Measurements from ENCODE around the gene MLLT10.

DNA sequence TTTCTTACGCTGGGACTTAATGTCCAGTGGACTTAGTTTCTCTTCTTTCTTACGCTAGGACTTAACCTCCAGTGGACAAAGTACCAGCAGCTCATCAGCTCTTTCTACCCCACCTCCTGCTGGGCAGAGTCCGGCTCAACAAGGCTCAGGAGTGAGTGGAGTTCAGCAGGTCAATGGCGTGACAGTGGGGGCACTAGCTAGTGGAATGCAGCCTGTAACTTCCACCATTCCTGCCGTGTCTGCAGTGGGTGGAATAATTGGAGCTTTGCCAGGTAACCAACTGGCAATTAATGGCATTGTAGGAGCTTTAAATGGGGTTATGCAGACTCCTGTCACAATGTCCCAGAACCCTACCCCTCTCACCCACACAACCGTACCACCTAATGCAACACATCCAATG lies 199.7 kb downstream of the MLLT10 start:
- TF ChIP-seq POLR2AphosphoS5 (IDR thresholded peaks at IDR 0.05; ENCODE audit: low read depth, low read length) (no peak), YY1 (IDR thresholded peaks at IDR 0.05; ENCODE audit: extremely low read depth, insufficient replicate concordance, low read depth, low read length) (no peak), RAD21 (IDR thresholded peaks at IDR 0.05; ENCODE audit: low read depth) (no peak), POLR2A (IDR thresholded peaks at IDR 0.05; ENCODE audit: borderline replicate concordance, extremely low read depth, insufficient read depth, insufficient read length) (no peak), EZH2phosphoT487 (IDR thresholded peaks at IDR 0.05; ENCODE audit: borderline replicate concordance) (no peak), EZH2 (IDR thresholded peaks at IDR 0.05) (no peak), ZFX (IDR thresholded peaks at IDR 0.05) (no peak)
- TF ChIP-seq, protein P1, sequence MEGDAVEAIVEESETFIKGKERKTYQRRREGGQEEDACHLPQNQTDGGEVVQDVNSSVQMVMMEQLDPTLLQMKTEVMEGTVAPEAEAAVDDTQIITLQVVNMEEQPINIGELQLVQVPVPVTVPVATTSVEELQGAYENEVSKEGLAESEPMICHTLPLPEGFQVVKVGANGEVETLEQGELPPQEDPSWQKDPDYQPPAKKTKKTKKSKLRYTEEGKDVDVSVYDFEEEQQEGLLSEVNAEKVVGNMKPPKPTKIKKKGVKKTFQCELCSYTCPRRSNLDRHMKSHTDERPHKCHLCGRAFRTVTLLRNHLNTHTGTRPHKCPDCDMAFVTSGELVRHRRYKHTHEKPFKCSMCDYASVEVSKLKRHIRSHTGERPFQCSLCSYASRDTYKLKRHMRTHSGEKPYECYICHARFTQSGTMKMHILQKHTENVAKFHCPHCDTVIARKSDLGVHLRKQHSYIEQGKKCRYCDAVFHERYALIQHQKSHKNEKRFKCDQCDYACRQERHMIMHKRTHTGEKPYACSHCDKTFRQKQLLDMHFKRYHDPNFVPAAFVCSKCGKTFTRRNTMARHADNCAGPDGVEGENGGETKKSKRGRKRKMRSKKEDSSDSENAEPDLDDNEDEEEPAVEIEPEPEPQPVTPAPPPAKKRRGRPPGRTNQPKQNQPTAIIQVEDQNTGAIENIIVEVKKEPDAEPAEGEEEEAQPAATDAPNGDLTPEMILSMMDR (IDR thresholded peaks at IDR 0.05 in 2 of 3, conservative IDR thresholded peaks at IDR 0.05 in 1 of 3; ENCODE audit: borderline replicate concordance in 1 of 3, insufficient read depth in 1 of 3, low read depth in 2 of 3, low read length in 2 of 3), result no peak
- TF ChIP-seq, protein P2, sequence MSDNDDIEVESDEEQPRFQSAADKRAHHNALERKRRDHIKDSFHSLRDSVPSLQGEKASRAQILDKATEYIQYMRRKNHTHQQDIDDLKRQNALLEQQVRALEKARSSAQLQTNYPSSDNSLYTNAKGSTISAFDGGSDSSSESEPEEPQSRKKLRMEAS (IDR thresholded peaks at IDR 0.05), result no peak
- TF ChIP-seq, protein P3, sequence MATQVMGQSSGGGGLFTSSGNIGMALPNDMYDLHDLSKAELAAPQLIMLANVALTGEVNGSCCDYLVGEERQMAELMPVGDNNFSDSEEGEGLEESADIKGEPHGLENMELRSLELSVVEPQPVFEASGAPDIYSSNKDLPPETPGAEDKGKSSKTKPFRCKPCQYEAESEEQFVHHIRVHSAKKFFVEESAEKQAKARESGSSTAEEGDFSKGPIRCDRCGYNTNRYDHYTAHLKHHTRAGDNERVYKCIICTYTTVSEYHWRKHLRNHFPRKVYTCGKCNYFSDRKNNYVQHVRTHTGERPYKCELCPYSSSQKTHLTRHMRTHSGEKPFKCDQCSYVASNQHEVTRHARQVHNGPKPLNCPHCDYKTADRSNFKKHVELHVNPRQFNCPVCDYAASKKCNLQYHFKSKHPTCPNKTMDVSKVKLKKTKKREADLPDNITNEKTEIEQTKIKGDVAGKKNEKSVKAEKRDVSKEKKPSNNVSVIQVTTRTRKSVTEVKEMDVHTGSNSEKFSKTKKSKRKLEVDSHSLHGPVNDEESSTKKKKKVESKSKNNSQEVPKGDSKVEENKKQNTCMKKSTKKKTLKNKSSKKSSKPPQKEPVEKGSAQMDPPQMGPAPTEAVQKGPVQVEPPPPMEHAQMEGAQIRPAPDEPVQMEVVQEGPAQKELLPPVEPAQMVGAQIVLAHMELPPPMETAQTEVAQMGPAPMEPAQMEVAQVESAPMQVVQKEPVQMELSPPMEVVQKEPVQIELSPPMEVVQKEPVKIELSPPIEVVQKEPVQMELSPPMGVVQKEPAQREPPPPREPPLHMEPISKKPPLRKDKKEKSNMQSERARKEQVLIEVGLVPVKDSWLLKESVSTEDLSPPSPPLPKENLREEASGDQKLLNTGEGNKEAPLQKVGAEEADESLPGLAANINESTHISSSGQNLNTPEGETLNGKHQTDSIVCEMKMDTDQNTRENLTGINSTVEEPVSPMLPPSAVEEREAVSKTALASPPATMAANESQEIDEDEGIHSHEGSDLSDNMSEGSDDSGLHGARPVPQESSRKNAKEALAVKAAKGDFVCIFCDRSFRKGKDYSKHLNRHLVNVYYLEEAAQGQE (IDR thresholded peaks at IDR 0.05; ENCODE audit: low read depth), result no peak
